A549 (cell line): Measurements from ENCODE around the gene NFIX. TPM values are rescaled to one million over a fixed set of nuclear protein-coding genes. Genes with fewer than 3 reads are reported as not detected.

Experiments
- ATAC-seq, 2 experiments: fragments of 200-7000 bp in 1 of 2; fragments of >200 bp in 1 of 2; cut with Nextera tagmentation in 1 of 2; cut with Tn5 transposase in 1 of 2; 3 replicates each; pipeline versions ENCODE4 v1.8.0 to v1.9.1; 2018 to 2020; ENCODE audit warnings: mild to moderate bottlenecking in 1 of 2, moderate library complexity in 1 of 2
- CTCF ChIA-PET: fragments of 300-600 bp; sonication (Branson Sonifier 250); formaldehyde crosslinking; extraction: SDS; loops from one replicate; lab custom pipeline; 2021; ENCODE audit warnings: antibody characterized with exemption, inconsistent platforms; lab: Yijun Ruan, JAX
- POLR2A ChIA-PET: fragments of 350-600 bp; formaldehyde crosslinking; extraction: SDS; loops from one replicate; lab custom pipeline; 2021; ENCODE audit warnings: antibody characterized with exemption, inconsistent platforms; lab: Yijun Ruan, JAX
- DNase-seq, 2 experiments: peaks; one replicate each; pipeline versions ENCODE4 v3.0.0 to v3.0.0-alpha.2; 2011 to 2016; ENCODE audit warnings: low read depth in 1 of 2, low spot score in 1 of 2
- FAIRE-seq: peaks from 2 replicates; lab custom pipeline; 2011; peaks lifted over from hg19 to GRCh38; lab: Jason Lieb, UNC
- H3K27ac ChIP-seq, 2 experiments: fragments of >200 bp; sonication (Bioruptor Twin); formaldehyde crosslinking; 3 replicates each; pipeline ENCODE4 v1.5.1; 2016 to 2017
- H3K4me1 ChIP-seq: fragments of >200 bp; sonication (Bioruptor Twin); formaldehyde crosslinking; 3 replicates; pipeline ENCODE4 v1.6.1; 2016
- H3K4me2 ChIP-seq: fragments of >200 bp; sonication (Bioruptor Twin); formaldehyde crosslinking; 3 replicates; pipeline ENCODE4 v1.6.1; 2016
- H3K4me3 ChIP-seq: fragments of >200 bp; sonication (Bioruptor Twin); formaldehyde crosslinking; 3 replicates; pipeline ENCODE4 v1.5.1; 2016
- H3K9me3 ChIP-seq: fragments of >200 bp; sonication (Bioruptor Twin); formaldehyde crosslinking; 3 replicates; pipeline ENCODE4 v1.6.1; 2016
- BHLHE40 ChIP-seq: IDR thresholded peaks from 2 replicates; pipeline ENCODE4 v1.6.1; 2012; ENCODE audit warnings: low read depth, low read length, inconsistent platforms
- CBX2 ChIP-seq: fragments of 200-600 bp; sonication (generic); IDR thresholded peaks from 2 replicates; pipeline ENCODE4 v1.6.1; 2016; ENCODE audit warnings: low read depth, mild to moderate bottlenecking, borderline replicate concordance
- EP300 ChIP-seq, 2 experiments: fragments of >200 bp; sonication (Bioruptor Twin); formaldehyde crosslinking; IDR thresholded peaks; 2 replicates in 1 of 2; 3 replicates in 1 of 2; pipeline ENCODE4 v1.6.1; 2016 to 2017
- FOSB ChIP-seq: fragments of 250-450 bp; sonication (Bioruptor Pico); IDR thresholded peaks from 2 replicates; pipeline ENCODE4 v1.5.0; 2020; ENCODE audit warnings: mild to moderate bottlenecking, moderate library complexity
- FOXS1 ChIP-seq: fragments of 250-450 bp; sonication (Bioruptor Pico); IDR thresholded peaks from 2 replicates; pipeline ENCODE4 v1.5.0; 2020; ENCODE audit warnings: mild to moderate bottlenecking, moderate library complexity
- HEYL ChIP-seq: fragments of 250-450 bp; sonication (Bioruptor Pico); IDR thresholded peaks from 2 replicates; pipeline ENCODE4 v1.8.0; 2021; ENCODE audit warnings: mild to moderate bottlenecking, moderate library complexity
- HOXB13 ChIP-seq: fragments of 250-450 bp; sonication (Bioruptor Pico); IDR thresholded peaks from 2 replicates; pipeline ENCODE4 v1.5.0; 2020; ENCODE audit warnings: low read depth, mild to moderate bottlenecking, moderate library complexity
- HOXB5 ChIP-seq: fragments of 250-450 bp; sonication (Bioruptor Pico); IDR thresholded peaks from 2 replicates; pipeline ENCODE4 v1.5.0; 2020; ENCODE audit warnings: mild to moderate bottlenecking, moderate library complexity
- JUN ChIP-seq, 2 experiments: fragments of >200 bp; sonication (Bioruptor Twin); formaldehyde crosslinking; IDR thresholded peaks; 2 replicates in 1 of 2; 3 replicates in 1 of 2; pipeline ENCODE4 v1.6.1; 2016 to 2017
- KDM5A ChIP-seq: fragments of 200-600 bp; sonication (generic); IDR thresholded peaks from 2 replicates; pipeline ENCODE4 v1.6.1; 2016; ENCODE audit warnings: antibody characterized with exemption, mild to moderate bottlenecking
- MAFK ChIP-seq: fragments of 450-650 bp; IDR thresholded peaks from 2 replicates; pipeline ENCODE4 v1.6.1; 2014; ENCODE audit not compliant: partially characterized antibody
- PHF8 ChIP-seq: fragments of 200-600 bp; sonication (generic); IDR thresholded peaks from 2 replicates; pipeline ENCODE4 v1.6.1; 2016; ENCODE audit warnings: low read depth, mild to moderate bottlenecking, antibody characterized with exemption, moderate library complexity, borderline replicate concordance
- POLR2A ChIP-seq: IDR thresholded peaks from 2 replicates; pipeline ENCODE4 v1.6.1; 2012; ENCODE audit warnings: mild to moderate bottlenecking, low read length
- RARB ChIP-seq: fragments of 250-450 bp; sonication (Bioruptor Pico); IDR thresholded peaks from 2 replicates; pipeline ENCODE4 v1.8.0; 2021; ENCODE audit warnings: mild to moderate bottlenecking, moderate library complexity
- REST ChIP-seq: fragments of 200-600 bp; sonication (generic); IDR thresholded peaks from 2 replicates; pipeline ENCODE4 v1.6.1; 2016; ENCODE audit warnings: antibody characterized with exemption, mild to moderate bottlenecking, moderate library complexity
- RNF2 ChIP-seq: fragments of 200-600 bp; sonication (generic); IDR thresholded peaks from 2 replicates; pipeline ENCODE4 v1.6.1; 2016; ENCODE audit warnings: low read depth, mild to moderate bottlenecking, antibody characterized with exemption, moderate library complexity, borderline replicate concordance
- SMC3 ChIP-seq: fragments of >200 bp; sonication (Bioruptor Twin); formaldehyde crosslinking; IDR thresholded peaks from 3 replicates; pipeline ENCODE4 v1.6.1; 2018; ENCODE audit warnings: inconsistent platforms
- TP53 ChIP-seq: fragments of 250-450 bp; sonication (Bioruptor Pico); IDR thresholded peaks from 2 replicates; pipeline ENCODE4 v1.5.0; 2021; ENCODE audit warnings: mild to moderate bottlenecking, moderate library complexity
- USF2 ChIP-seq: fragments of 450-650 bp; IDR thresholded peaks from 2 replicates; pipeline ENCODE4 v1.6.1; 2014; ENCODE audit warnings: antibody characterized with exemption
- ZC3H11A ChIP-seq: fragments of 450-650 bp; IDR thresholded peaks from 2 replicates; pipeline ENCODE4 v1.6.1; 2014; ENCODE audit warnings: antibody characterized with exemption, mild to moderate bottlenecking
- WGBS: methylation state at CpG from one replicate; pipeline ENCODE4 v1.1.6; 2017; ENCODE audit errors: missing lambda C conversion rate; 5-methylcytosine and 5-hydroxymethylcytosine counted together
- polyA plus RNA-seq, 4 experiments: library from polyadenylated mRNA; depleted of rRNA in 3 of 4; stranded (reverse); fragments of >200 nt; fragmentation: RNase III in 1 of 4; extraction: RNeasy Plus Mini Kit Qiagen cat#74134 plus additional on column Dnase treatment in 1 of 4; gene quantifications; 2 replicates in 3 of 4; 3 replicates in 1 of 4; pipeline ENCODE4 v1.2.3, GENCODE V29; 2011 to 2017
- TF ChIP-seq, protein P1 (sequence below): fragments of >200 bp; sonication (Bioruptor Twin); formaldehyde crosslinking; IDR thresholded peaks from 3 replicates; pipeline ENCODE4 v1.6.1; 2016

NFIX gene
- polyA plus RNA-seq, 2 of the 4 experiments (the other 2 are of a cell fraction) = 0.52 to 3.0 TPM

DNA sequence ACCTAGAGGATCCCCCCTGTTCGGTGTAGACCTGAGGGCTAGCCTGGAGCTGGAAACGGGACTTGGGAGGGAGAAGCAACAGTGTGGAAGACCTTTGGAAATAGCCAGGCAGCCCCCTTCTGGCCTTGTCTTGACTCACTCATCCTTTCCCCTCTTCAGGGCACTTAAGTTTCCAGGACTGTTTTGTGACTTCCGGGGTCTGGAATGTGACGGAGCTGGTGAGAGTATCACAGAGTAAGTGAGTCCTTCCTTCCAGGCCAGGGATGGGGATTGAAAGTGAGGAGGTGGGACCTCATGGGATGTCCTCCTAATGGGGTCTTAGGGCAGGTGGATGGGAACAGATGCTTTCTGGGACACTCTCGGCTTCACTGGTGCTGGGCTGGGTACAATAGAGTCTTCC lies 78.0 kb downstream of the NFIX start (continued):
- TF ChIP-seq TP53 (CRISPR knock-in tag) = no peak
- TF ChIP-seq REST = no peak
- no peak for TF ChIP-seq EP300 (IDR thresholded peaks at IDR 0.05)
- no peak for TF ChIP-seq ZC3H11A
- no peak for TF ChIP-seq JUN (IDR thresholded peaks at IDR 0.05)
- no peak for TF ChIP-seq HEYL (CRISPR knock-in tag)
- TF ChIP-seq MAFK = no peak
- TF ChIP-seq RNF2 = no peak
- no peak for TF ChIP-seq HOXB13

GRCh38 chr19:13074378-13074777 lies 79.1 kb downstream of the NFIX start:
- ChIA-PET POLR2A (no interaction called here), CTCF (interaction anchor here (1.2 to 6.9 kb wide), 6 partner anchors 13 to 109 kb away, joined by 3 to 47 read pairs (median 13); no protein-coding TSS in a partner anchor)
- no peak for TF ChIP-seq SMC3
- TF ChIP-seq, protein P1, sequence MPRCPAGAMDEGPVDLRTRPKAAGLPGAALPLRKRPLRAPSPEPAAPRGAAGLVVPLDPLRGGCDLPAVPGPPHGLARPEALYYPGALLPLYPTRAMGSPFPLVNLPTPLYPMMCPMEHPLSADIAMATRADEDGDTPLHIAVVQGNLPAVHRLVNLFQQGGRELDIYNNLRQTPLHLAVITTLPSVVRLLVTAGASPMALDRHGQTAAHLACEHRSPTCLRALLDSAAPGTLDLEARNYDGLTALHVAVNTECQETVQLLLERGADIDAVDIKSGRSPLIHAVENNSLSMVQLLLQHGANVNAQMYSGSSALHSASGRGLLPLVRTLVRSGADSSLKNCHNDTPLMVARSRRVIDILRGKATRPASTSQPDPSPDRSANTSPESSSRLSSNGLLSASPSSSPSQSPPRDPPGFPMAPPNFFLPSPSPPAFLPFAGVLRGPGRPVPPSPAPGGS = no peak
- TF ChIP-seq POLR2A = no peak
- no peak for TF ChIP-seq FOXS1 (CRISPR knock-in tag)
- TF ChIP-seq CBX2 = no peak
- no peak for TF ChIP-seq BHLHE40
- no peak for TF ChIP-seq KDM5A
- TF ChIP-seq HOXB5 = no peak
- no peak for TF ChIP-seq ZC3H11A
- TF ChIP-seq FOSB (CRISPR knock-in tag) = no peak
- TF ChIP-seq HEYL (CRISPR knock-in tag) = no peak
- TF ChIP-seq USF2 = no peak
- no peak for TF ChIP-seq HOXB13
- no peak for TF ChIP-seq RARB (CRISPR knock-in tag)
- FAIRE-seq (no peak), ATAC-seq (no peak), DNase-seq (no peak)
- no peak overlapping the region for H3K4me3 ChIP-seq
- H3K27ac ChIP-seq = no peak overlapping the region
- H3K9me3 ChIP-seq = no peaks in the 10 kb centered on the region
- no peak overlapping the region for H3K4me2 ChIP-seq
- H3K4me1 ChIP-seq = peaks cover 6% of the 10 kb centered on the region
- 68% methylated on average over 4 of the region's 4 CpGs for WGBS

DNA sequence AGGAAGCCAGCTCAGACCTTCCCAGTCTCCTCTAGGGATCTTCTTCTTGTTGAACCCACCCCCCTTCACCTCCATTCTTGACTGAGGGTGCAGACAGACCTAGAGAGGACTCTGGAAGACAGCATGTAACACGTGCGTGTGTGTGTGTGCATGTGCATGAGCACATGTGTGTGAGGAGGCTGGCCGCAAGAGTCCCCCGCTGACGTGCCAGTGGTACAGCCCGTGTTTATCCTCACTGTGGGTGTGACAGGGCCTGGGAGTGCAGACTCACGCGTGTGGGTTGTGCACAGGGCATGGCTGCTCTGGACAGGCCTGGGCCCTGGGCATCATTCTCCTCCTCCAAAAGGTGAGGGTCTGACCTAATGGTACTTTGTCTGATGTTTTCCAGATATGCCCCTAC lies 81.0 kb downstream of the NFIX start:
- FAIRE-seq (no peak), ATAC-seq (no peak), DNase-seq (no peak)
- Histone ChIP-seq H3K27ac (no peak overlapping the region), H3K9me3 (no peaks in the 10 kb centered on the region), H3K4me2 (no peak overlapping the region), H3K4me3 (no peak overlapping the region), H3K4me1 (peaks cover 17% of the 10 kb centered on the region)
- 83% methylated on average over 8 of the region's 8 CpGs for WGBS
- no peak for TF ChIP-seq PHF8
- ChIA-PET POLR2A (no interaction called here), CTCF (interaction anchor here (0.5 to 6.9 kb wide), 3 partner anchors 15 to 673 kb away, joined by 3 to 47 read pairs (median 11); no protein-coding TSS in a partner anchor)
